ENCODE data around the gene SLCO2A1.

GRCh38 chr3:133991637-133992036, 38.1 kb downstream of the SLCO2A1 start:
- no peak for TF ChIP-seq CTCF (IDR thresholded peaks at IDR 0.05)
- TF ChIP-seq POLR2A (IDR thresholded peaks at IDR 0.05), result no peak

All from breast epithelium (tissue), 3 donors.